Liver (tissue), 9 donors: ENCODE data around the gene ZNF680. TPM values are rescaled to one million over a fixed set of nuclear protein-coding genes. Genes with fewer than 3 reads are reported as not detected.

ENCODE experiments used
- DNase-seq: peaks from one replicate; pipeline ENCODE4 v3.0.0-alpha.2; 2017; ENCODE audit warnings: low spot score
- H3K27ac ChIP-seq, 2 donors: one replicate each; pipeline ENCODE4 v1.7.0; 2013; ENCODE audit warnings: inconsistent platforms in 2 of 2, low read length in 2 of 2, control low read depth in 1 of 2, low read depth in 1 of 2, mild to moderate bottlenecking in 1 of 2
- H3K27me3 ChIP-seq, 4 donors: one replicate each; pipeline versions ENCODE4 v1.6.1 to v1.7.0; 2013; ENCODE audit warnings: low read length in 3 of 4, inconsistent platforms in 1 of 4, mild to moderate bottlenecking in 1 of 4, moderate library complexity in 1 of 4; ENCODE audit not compliant: control insufficient read depth in 4 of 4, insufficient read depth in 4 of 4
- H3K36me3 ChIP-seq, 4 donors: one replicate each; pipeline versions ENCODE4 v1.6.1 to v1.7.0; 2013; ENCODE audit warnings: low read length in 3 of 4, mild to moderate bottlenecking in 3 of 4, low read depth in 1 of 4, moderate library complexity in 1 of 4; ENCODE audit not compliant: control insufficient read depth in 4 of 4, insufficient read depth in 3 of 4
- H3K4me1 ChIP-seq, 4 donors: one replicate each; pipeline versions ENCODE4 v1.6.1 to v1.7.0; 2013; ENCODE audit warnings: low read length in 3 of 4, mild to moderate bottlenecking in 3 of 4, moderate library complexity in 1 of 4; ENCODE audit not compliant: control insufficient read depth in 4 of 4, insufficient read depth in 4 of 4
- H3K4me3 ChIP-seq, 3 donors: one replicate each; pipeline versions ENCODE4 v1.6.1 to v1.7.0; 2013; ENCODE audit warnings: low read length in 3 of 3, control low read depth in 1 of 3, low read depth in 1 of 3, mild to moderate bottlenecking in 1 of 3
- H3K9ac ChIP-seq, 2 donors: one replicate each; pipeline ENCODE4 v1.7.0; 2013; ENCODE audit warnings: low read length in 2 of 2, mild to moderate bottlenecking in 2 of 2, moderate library complexity in 2 of 2, control low read depth in 1 of 2, low read depth in 1 of 2
- H3K9me3 ChIP-seq, 4 donors: one replicate each; pipeline versions ENCODE4 v1.6.1 to v1.7.0; 2013; ENCODE audit warnings: low read length in 3 of 4; ENCODE audit not compliant: control insufficient read depth in 4 of 4
- CTCF ChIP-seq: fragments of 150-350 bp; IDR thresholded peaks from 2 replicates; pipeline ENCODE4 v1.5.1; 2017; ENCODE audit warnings: improper control_type of control experiment, low read depth, low read length; ENCODE audit not compliant: missing input control
- EGR1 ChIP-seq, 2 donors: IDR thresholded peaks; 2 replicates each; pipeline ENCODE4 v1.6.1; 2016 to 2018; ENCODE audit warnings: antibody characterized with exemption in 2 of 2, low read depth in 2 of 2
- FOXA1 ChIP-seq: IDR thresholded peaks from 2 replicates; pipeline ENCODE4 v1.6.1; 2016; ENCODE audit warnings: antibody characterized with exemption
- FOXA2 ChIP-seq: IDR thresholded peaks from 2 replicates; pipeline ENCODE4 v1.6.1; 2016; ENCODE audit warnings: antibody characterized with exemption
- GABPA ChIP-seq, 2 donors: IDR thresholded peaks in 1 of 2; conservative IDR thresholded peaks in 1 of 2; 2 replicates each; pipeline ENCODE4 v1.6.1; 2016; ENCODE audit warnings: antibody characterized with exemption in 2 of 2, mild to moderate bottlenecking in 1 of 2, moderate library complexity in 1 of 2
- HNF4A ChIP-seq, 2 donors: conservative IDR thresholded peaks; 2 replicates each; pipeline ENCODE4 v1.6.1; 2016; ENCODE audit warnings: antibody characterized with exemption in 2 of 2, mild to moderate bottlenecking in 2 of 2
- HNF4G ChIP-seq: IDR thresholded peaks from 2 replicates; pipeline ENCODE4 v1.6.1; 2016; ENCODE audit warnings: antibody characterized with exemption
- JUND ChIP-seq, 2 donors: IDR thresholded peaks; 2 replicates each; pipeline ENCODE4 v1.6.1; 2016; ENCODE audit warnings: antibody characterized with exemption in 2 of 2
- MAX ChIP-seq: IDR thresholded peaks from 2 replicates; pipeline ENCODE4 v1.6.1; 2016; ENCODE audit warnings: antibody characterized with exemption
- NR2F2 ChIP-seq: IDR thresholded peaks from 2 replicates; pipeline ENCODE4 v1.6.1; 2016; ENCODE audit warnings: antibody characterized with exemption
- RAD21 ChIP-seq, 2 donors: IDR thresholded peaks; 2 replicates each; pipeline ENCODE4 v1.6.1; 2016; ENCODE audit warnings: antibody characterized with exemption in 2 of 2, mild to moderate bottlenecking in 2 of 2
- RXRA ChIP-seq, 2 donors: IDR thresholded peaks; 2 replicates each; pipeline ENCODE4 v1.6.1; 2017 to 2018; ENCODE audit warnings: antibody characterized with exemption in 2 of 2, mild to moderate bottlenecking in 1 of 2
- TAF1 ChIP-seq: conservative IDR thresholded peaks from 2 replicates; pipeline ENCODE4 v1.6.1; 2016; ENCODE audit warnings: antibody characterized with exemption, mild to moderate bottlenecking
- YY1 ChIP-seq: IDR thresholded peaks from 2 replicates; pipeline ENCODE4 v1.6.1; 2016; ENCODE audit warnings: antibody characterized with exemption, mild to moderate bottlenecking
- ZBTB33 ChIP-seq: IDR thresholded peaks from 2 replicates; pipeline ENCODE4 v1.6.1; 2016; ENCODE audit warnings: antibody characterized with exemption
- WGBS: extraction: QIAGEN DNeasy Blood & Tissue Kit; methylation state at CpG from one replicate; pipeline ENCODE4 v1.1.7; 2013; 5-methylcytosine and 5-hydroxymethylcytosine counted together
- polyA plus RNA-seq, 2 donors: library from polyadenylated mRNA; stranded (reverse) in 1 of 2; unstranded in 1 of 2; fragments of 200-250 nt in 1 of 2; fragments of >200 nt in 1 of 2; fragmentation: Nextera tagmentation in 1 of 2; extraction: Ambion mirVana in 1 of 2; gene quantifications; one replicate each; pipeline versions ENCODE4 v1.2.1 to v1.2.3, GENCODE V29; 2013 to 2015
- total RNA-seq, 2 donors: library from RNA; depleted of rRNA; stranded (reverse); fragments of >200 nt; gene quantifications; one replicate each; pipeline ENCODE4 v1.2.3, GENCODE V29; 2014
- TF ChIP-seq, protein P1 (sequence below): IDR thresholded peaks from 2 replicates; pipeline ENCODE4 v1.6.1; 2016; ENCODE audit warnings: antibody characterized with exemption
- donor health status: healthy.
- donor health status: healthy.
- donor health status: healthy.
- donor health status: healthy.
- donor health status: healthy.

Gene ZNF680
- total and polyA plus RNA-seq, 4 donors = 3.8 to 20.8 (median 5.5) TPM

DNA sequence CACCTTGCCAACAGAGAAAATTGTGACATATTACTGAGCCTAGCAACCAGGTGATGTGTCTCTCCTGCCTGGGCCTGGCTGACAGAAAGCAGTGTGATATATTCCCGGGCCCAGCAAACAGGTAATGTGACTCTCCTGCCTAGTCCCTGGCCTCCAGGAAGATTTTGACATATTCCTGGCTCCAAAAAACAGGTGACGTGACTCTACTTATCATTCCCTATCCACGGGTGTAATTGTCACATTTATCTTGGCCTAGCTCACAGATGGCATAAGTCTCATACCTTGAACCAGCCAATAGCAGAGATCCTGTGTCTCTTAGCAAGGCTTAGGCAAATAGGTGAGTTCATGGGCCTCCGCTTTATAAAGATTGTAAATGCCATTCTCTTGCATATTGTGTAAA lies 49.6 kb upstream of the ZNF680 start:
- TF ChIP-seq HNF4A (conservative IDR thresholded peaks at IDR 0.05) (no peak), FOXA2 (no peak), FOXA1 (no peak), TAF1 (no peak), NR2F2 (no peak), ZBTB33 (no peak), EGR1 (IDR thresholded peaks at IDR 0.05; ENCODE audit: low read depth in 2 of 2) (no peak), MAX (no peak), HNF4G (no peak), YY1 (no peak), JUND (IDR thresholded peaks at IDR 0.05) (no peak)

GRCh38 chr7:64611717-64612116 lies 48.8 kb upstream of the ZNF680 start:
- 91% methylated on average over 1 of the region's 1 CpG for WGBS
- no peaks in the 10 kb centered on the region for H3K4me1 ChIP-seq
- peaks cover 0 to 3% (median 0%) of the 10 kb centered on the region in 4 donors for H3K9me3 ChIP-seq
- H3K4me3 ChIP-seq = no peak overlapping the region
- no peak for TF ChIP-seq JUND (IDR thresholded peaks at IDR 0.05)
- no peak for TF ChIP-seq NR2F2
- TF ChIP-seq TAF1 = no peak
- TF ChIP-seq YY1 = no peak
- no peak for TF ChIP-seq CTCF
- no peaks in the 10 kb centered on the region for H3K27me3 ChIP-seq
- H3K9ac ChIP-seq = no peak overlapping the region
- no peaks in the 10 kb centered on the region for H3K36me3 ChIP-seq
- no peak overlapping the region for H3K27ac ChIP-seq
- DNase-seq = no peak

More for the DNA sequence above, 49.6 kb upstream of the ZNF680 start:
- 62% methylated on average over 4 of the region's 4 CpGs for WGBS
- H3K27ac ChIP-seq = no peak overlapping the region
- H3K9ac ChIP-seq = no peak overlapping the region
- H3K4me3 ChIP-seq = no peak overlapping the region
- H3K9me3 ChIP-seq = peaks cover 0 to 2% (median 0%) of the 10 kb centered on the region in 4 donors
- DNase-seq = no peak
- no peaks in the 10 kb centered on the region for H3K36me3 ChIP-seq
- no peaks in the 10 kb centered on the region for H3K4me1 ChIP-seq
- no peaks in the 10 kb centered on the region for H3K27me3 ChIP-seq

DNA sequence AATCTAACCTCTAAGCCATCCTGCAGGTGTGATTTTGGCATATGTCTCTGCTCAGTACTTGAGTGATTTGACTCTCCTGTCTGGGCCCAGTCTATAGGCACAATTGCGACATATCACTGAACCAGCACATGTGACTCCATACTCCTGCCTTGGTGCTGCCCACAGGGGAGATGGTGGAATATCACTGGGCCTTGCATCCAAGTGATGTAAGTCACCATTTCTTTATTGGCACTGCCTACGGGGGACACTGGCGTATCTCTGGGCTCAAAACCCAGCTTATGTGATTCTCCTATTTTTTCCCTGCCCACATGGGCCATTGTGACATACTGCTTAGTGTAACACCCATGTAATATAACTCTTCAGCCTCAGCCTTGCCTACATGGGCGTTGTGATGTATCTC lies 48.1 kb upstream of the ZNF680 start:
- Histone ChIP-seq H3K9ac (no peak overlapping the region), H3K36me3 (no peaks in the 10 kb centered on the region), H3K4me1 (no peaks in the 10 kb centered on the region), H3K27me3 (no peaks in the 10 kb centered on the region), H3K27ac (no peak overlapping the region), H3K9me3 (peaks cover 0 to 3% (median 0%) of the 10 kb centered on the region in 4 donors), H3K4me3 (no peak overlapping the region)
- TF ChIP-seq MAX = no peak
- no peak for TF ChIP-seq EGR1 (IDR thresholded peaks at IDR 0.05; ENCODE audit: low read depth in 2 of 2)
- no peak for TF ChIP-seq FOXA2
- no peak for TF ChIP-seq JUND (IDR thresholded peaks at IDR 0.05)
- no peak for TF ChIP-seq YY1
- TF ChIP-seq, protein P1, sequence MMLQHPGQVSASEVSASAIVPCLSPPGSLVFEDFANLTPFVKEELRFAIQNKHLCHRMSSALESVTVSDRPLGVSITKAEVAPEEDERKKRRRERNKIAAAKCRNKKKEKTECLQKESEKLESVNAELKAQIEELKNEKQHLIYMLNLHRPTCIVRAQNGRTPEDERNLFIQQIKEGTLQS = no peak
- no peak for TF ChIP-seq ZBTB33
- TF ChIP-seq RXRA (IDR thresholded peaks at IDR 0.05) = no peak
- no peak for TF ChIP-seq HNF4G
- no peak for TF ChIP-seq TAF1
- TF ChIP-seq GABPA (IDR thresholded peaks at IDR 0.05 in 1 of 2, conservative IDR thresholded peaks at IDR 0.05 in 1 of 2) = no peak
- TF ChIP-seq HNF4A (conservative IDR thresholded peaks at IDR 0.05) = no peak
- TF ChIP-seq RAD21 (IDR thresholded peaks at IDR 0.05) = no peak
- WGBS = 88% methylated on average over 4 of the region's 4 CpGs
- no peak for DNase-seq
